Activated T-helper 9 cell treated with anti-CD3 and anti-CD28 coated beads, Interleukin-2, amount 50 U/mL, for 16 hours (primary cell): ENCODE measurements around the gene SLC17A2.

Experiments
- DNase-seq: peaks from one replicate; pipeline ENCODE4 v3.0.0-alpha.2; 2020; ENCODE audit warnings: low read depth

The SLC17A2 gene

DNA sequence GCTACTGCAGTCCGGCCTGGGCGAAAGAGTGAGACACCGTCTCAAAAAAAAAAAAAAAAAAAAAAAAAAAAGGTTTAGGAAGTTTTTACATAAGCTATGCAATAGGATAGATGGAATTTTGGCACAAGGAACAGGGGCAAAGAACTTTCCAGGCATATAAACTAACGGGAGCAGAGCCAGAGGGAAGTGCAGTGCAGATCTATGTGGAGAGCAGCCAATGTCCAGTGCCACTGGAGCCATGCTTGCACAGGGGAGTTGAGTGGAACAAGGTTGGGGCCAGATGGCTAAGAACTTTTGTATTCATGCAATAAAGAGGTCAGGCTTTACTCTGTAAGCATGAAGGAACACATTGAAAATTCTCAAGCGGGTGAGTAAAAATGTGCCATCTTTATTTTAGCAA lies 10.8 kb downstream of the SLC17A2 start:
- no peak for DNase-seq

GRCh38 chr6:25918083-25918683 lies 12.3 kb downstream of the SLC17A2 start:
- no peak for DNase-seq

DNA sequence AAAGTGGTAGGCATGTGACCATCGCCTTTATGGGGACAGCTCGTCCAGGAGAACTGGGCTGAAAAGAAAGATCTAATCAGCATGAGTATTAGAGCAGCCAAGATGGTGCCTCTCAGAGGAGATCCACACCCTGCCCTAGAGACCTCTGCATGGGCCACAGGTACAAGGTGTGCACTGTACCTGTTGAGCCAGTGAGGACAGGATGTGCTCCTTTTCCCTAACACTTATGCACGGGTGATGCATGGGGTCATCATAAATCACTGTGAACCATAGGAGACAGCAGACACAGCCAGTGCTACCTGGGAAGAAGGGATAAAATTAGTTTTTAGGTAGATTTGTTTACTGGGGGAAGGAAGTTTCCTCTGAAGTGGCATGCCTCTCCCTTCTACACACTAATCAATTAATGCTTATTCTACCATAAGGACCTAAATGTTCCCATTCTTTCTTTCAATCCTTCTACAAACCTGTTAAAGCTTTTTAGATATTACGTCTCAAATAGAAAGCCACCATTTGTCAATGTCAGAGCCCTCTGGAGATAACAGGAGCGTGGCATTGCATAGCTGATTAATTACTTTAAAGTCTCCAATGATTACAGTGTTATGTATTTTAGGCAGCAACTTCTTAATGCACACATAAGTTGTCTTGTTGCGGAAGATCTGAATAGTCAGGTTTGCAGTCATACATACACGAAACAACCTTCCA lies 13.6 kb downstream of the SLC17A2 start:
- no peak for DNase-seq

- DNase-seq: no peak
Measured at GRCh38 chr6:25916330-25916729, 14.2 kb downstream of the SLC17A2 start.

DNA sequence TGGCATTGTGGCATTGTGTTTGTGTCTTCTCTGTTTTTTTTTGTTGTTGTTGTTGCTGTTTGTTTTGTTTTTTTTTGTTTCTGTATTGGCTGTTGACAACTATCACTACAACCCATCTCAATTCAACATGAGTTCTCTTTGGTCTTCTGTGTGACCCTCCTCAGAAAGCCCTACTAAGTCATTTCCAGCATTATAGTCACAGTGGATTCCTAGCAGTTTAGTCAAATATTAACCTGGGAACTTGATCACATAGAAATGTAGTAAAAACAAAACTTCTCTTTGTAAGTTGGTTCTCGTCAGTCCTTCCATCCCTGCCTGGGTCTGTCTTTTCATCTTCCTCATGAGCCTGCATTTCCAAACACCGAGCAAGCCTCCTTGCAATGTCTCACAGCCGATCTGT lies 16.8 kb downstream of the SLC17A2 start:
- DNase-seq: no peak

GRCh38 chr6:25911351-25911750 lies 19.1 kb downstream of the SLC17A2 start:
- no peak for DNase-seq

- no peak for DNase-seq
Measured at GRCh38 chr6:25907475-25908014, 22.9 kb downstream of the SLC17A2 start.

GRCh38 chr6:25903467-25904099 lies 26.9 kb downstream of the SLC17A2 start:
- no peak for DNase-seq

DNA sequence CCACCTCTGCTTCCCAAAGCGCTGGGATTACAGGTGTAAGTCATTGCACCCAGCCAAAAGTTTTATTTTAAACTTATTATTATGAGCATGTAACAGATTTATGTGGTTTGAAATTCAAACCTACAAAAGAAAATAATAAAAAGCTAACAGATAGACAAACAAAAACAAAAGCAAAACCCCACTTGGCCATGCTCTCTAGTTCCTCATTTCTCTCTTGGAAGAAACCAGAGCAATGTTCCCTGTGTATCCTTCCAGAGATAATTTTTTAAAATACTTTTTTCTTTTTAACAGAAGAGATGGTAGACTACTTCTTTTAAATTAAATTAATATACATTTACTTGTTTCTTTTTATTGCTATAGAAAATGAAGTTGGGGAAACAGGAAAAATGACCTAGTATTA lies 28.4 kb downstream of the SLC17A2 start:
- no peak for DNase-seq

GRCh38 chr6:25900843-25901242 lies 29.6 kb downstream of the SLC17A2 start:
- DNase-seq: no peak

- DNase-seq: no peak
Measured at GRCh38 chr6:25899580-25900408, 30.7 kb downstream of the SLC17A2 start.

DNA sequence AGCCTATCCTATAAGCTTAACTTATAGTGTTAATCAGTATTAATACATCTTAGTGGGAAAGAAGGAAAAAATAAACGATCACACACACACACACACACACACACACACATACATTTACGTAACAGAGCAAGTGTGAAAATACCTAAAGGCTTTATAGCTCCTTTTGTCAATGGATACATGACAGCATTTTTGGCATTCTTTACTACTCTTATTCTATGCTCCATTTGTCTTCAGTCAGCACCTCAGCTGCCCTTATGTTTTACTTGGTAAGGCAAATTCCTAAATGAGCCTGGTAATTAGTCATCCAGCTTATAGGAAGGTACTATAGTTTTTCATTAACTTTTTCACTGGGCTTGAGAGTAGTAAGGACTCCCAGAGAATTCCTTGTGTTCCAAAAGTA lies 31.4 kb downstream of the SLC17A2 start:
- no peak for DNase-seq

DNA sequence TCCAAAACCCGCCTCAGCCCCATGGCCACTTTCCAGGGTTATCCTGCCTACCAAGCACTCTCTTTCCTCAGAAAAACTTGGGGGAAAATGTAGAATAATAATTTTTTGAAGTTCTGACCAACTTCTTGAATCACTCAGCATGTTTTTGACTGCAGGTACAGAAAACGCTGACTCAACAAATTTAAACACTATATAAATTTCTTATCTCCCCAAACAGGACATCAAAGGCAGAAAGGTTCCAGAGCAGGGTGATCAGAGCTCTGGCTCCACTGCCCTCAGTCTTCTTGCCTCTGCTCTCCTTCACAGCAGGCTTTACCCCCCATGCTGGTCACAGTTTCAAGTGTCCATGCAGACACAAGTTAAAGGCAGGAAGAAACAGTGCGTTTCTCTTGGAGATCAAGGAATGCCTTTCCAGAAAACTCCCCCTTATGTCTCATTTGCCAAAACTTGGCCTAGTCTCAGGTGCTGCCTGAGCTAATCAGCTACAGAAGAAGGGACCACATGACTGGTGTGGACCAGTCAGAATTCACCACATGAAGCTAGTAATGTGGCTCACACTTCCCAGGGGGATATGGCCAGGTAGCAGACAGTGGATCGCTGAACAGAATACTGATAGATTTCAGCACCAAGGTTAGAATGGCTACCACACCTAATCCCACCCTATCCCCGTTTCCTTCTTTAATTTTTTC lies 32.1 kb downstream of the SLC17A2 start:
- DNase-seq: no peak

GRCh38 chr6:25896252-25896651 lies 34.2 kb downstream of the SLC17A2 start:
- no peak for DNase-seq

DNA sequence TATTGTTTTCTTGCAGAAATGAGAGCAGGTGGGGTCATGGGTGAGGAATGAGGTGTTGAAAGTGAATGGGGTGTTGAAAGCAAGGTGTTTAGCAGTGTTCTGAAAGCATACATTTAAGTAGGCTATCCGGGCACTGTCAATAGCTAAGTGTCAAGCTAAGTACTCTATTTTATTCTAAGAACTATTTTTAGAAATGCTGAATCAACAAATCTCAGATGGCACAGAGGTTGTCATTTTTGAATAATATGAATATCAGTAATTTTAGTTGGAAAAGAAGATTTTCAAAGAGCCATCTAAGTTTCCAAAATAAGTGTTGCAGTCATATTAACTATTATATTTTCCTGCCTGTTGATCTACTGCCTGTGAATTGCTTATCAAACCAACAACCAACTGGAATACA lies 34.7 kb downstream of the SLC17A2 start:
- no peak for DNase-seq

DNA sequence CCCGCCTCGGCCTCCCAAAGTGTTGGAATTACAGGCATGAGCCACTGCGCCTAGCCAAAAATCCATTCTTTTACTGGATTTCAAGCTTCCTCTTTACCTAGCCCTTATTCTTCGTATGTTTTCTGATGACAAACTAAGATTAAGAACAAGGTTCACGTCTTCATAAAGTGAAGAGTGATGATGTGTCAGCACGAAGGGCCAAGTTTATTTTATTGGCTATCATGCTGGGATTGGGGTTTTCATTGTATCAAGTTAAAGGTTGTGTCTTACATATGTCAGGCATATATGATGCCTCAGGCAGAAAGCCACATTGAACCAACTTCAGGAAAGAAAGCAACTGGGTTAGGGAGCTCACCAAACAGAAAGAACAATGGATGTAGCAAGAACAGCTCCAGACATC lies 36.7 kb downstream of the SLC17A2 start:
- no peak for DNase-seq

GRCh38 chr6:25892877-25893276 lies 37.6 kb downstream of the SLC17A2 start:
- no peak for DNase-seq

- DNase-seq: no peak
Measured at GRCh38 chr6:25889877-25890853, 40.3 kb downstream of the SLC17A2 start.

DNA sequence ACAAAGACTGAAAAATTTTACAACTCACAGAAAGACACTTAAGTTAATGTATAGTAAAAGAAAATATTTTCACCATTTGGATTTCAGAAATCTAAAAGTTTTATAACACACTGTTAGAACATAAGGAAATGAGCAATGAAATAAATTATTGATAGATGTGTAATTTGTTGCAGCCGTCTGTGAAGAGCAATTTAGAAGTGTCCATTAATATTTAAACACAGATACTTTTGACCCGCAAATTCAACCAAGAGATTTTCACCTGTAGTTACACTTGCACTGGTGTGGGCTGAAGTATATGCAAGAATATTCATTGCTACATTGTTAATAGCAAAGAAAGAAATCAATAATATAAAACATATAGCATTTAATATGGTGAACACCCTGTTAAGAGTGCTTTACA lies 41.9 kb downstream of the SLC17A2 start:
- DNase-seq: no peak

DNA sequence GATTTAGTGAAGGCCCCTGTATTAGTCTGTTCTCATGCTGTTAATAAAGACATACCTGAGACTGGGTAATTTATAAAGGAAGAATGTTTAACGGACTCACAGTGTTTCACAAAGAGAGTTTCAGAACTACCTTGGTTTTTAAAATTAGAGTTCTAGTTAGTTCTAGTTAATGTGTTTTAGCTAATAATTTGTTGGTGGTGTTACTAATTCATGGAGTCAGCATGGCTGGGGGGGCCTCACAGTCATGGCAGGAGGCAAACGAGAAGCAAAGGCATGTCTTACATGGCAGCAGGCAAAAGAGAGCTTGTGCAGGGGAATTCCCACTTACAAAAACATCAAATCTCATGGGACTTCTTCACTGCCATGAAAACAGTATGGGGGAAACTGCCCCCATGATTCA lies 44.4 kb downstream of the SLC17A2 start:
- no peak for DNase-seq

GRCh38 chr6:25883991-25884390 lies 46.5 kb downstream of the SLC17A2 start:
- no peak for DNase-seq
